NCI-H2107 treated with DMSO at 0.1 percent for 48 hours (cell line): Measurements from ENCODE around the gene MAVS.
A peak's percentile ranks its signal among the peaks of the same experiment; 100 is the strongest.
"Not testable (repeated sequence)": the region's sequence is repeated elsewhere in the genome, so short reads cannot be mapped to it uniquely, and the experiment has no call there.

Experiments
- DNase-seq: peaks from one replicate; lab custom pipeline; 2025; ENCODE audit not compliant: unreplicated experiment; lab: John Stamatoyannopoulos, UW

The MAVS gene

DNA sequence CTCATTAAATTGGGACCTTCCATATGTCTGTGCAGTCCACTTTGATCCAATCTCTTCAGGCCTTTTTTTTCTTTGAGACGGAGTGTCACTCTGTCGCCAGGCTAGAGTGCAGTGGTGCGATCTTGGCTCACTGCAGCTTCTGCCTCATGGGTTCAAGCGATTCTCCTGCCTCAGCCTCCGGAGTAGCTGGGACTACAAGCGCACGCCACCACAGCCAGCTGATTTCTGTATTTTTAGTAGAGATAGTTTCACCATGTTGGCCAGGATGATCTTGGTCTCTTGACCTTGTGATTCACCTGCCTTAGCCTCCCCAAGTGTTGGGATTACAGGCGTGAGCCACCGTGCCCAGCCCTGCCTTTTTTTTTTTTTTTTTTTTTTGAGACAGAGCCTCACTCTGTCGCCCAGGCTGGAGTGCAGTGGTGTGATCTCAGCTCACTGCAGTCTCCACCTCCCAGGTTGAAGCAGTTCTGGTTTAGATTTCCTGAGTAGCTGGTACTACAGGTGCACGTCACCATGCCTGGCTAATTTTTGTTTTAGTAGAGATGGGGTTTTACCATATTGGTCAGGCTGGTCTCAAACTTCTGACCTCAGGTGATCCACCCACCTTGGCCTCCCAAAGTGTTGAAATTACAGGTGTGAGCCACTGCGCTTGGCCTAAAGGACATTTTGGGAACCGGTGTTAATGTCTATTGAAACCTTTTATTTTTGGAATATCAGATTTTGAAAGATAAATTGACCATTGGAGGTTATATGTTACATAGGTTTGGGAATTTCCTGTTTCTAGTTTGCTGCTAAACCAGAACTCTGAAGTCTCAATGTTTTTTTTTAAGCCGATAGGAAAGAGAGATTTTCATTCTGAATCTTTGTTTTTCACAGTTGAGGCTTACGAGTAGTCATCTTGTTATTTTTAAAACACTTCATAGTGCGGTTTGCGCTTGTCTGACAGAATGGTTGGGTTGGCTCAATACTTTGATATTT lies 60.4 kb downstream of the MAVS start:
- not testable (repeated sequence) for DNase-seq

DNA sequence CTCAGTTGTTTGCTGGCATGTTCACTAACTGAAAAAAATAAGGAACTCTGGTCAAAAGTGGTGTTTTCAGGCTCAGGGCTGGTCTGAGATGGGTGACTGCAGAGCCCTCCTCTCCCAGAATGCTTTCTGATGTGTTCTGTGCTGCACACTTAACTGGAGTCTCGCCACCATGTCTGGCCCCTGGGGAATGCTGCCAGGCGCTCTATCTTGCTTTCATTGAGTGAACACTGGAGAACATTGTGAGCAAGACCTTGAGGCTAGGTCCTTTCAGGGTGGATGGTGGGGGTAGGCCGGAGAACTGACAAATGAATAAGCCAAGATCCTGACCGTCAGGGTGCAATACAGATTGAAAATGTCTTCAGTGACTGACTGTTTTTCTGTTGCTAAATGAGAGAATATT lies 62.0 kb downstream of the MAVS start:
- DNase-seq: no peak

DNA sequence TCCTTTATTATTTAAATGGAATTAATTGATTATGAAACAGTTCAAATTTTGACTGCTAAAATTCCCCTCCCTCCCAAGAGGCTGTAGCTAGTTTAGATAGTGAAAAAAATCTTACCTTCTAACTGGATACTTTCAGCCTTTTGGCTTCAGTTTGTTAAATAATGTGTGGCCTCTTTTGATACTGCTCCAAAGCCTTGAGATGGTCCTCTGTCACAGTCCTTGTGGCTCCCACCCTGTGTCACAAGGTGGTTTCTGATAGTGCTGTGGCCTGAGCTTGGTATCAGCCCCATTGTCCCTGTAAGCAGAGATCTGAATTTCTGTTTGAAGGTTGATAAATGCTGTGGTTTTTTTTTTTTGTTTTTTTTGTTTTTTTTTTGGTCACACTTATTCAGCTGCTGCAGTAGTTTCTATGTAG lies 63.3 kb downstream of the MAVS start:
- no peak for DNase-seq

DNA sequence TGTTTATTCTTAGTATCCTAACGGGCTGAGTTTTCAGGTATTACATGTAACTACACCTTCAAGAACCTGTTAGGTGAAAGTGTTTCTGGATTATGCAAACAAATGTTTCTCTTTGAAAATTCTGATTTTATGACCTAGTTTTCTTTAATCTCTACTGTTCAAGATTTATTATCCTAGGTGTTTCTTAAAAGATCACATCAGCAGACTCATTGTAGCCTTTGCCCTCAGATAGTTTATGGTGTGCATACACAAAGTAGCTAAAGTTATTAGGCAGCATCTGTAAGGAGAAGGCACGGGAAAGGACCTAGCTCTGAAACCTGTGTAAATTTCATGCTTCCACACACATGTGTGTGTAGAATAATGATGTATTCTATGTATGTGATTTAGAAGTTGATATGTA lies 64.2 kb downstream of the MAVS start:
- no peak for DNase-seq

DNA sequence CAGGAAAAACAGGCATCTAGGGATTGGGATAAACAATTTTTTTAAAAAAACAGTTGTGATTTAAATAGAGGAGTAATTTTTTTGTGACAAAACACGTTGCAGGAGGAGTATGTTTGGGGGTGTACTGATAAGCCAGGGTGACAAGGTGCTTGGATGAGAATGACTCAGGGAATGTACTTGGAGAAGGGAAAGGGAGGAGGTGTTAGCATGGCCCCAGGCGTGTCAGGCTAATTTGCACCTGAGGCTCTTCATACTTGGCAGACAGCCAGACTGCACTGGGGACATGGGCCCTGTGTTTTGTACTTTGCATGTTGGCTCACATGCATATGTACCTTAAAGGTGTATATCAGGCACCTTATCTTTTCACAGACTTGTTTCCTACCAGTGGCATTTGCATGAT lies 65.3 kb downstream of the MAVS start:
- no peak for DNase-seq

DNA sequence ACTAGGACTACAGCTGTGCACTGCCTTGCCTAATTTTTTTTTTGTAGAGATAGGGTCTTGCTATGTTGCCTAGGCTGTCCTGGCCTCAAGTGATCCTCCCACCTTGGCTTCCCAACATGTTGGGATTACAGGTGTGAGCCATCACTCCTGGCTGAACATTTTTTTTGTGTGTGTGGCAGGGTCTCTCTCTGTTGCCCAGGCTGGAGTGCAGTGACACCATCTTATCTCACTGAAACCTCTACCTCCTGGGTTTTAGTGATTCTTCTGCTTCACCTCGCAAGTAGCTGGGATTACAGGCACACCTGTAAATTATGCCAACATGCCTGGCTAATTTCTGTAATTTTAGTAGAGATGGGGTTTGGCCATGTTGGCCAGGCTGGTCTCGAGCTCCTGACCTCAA lies 67.8 kb downstream of the MAVS start:
- no peak for DNase-seq

DNA sequence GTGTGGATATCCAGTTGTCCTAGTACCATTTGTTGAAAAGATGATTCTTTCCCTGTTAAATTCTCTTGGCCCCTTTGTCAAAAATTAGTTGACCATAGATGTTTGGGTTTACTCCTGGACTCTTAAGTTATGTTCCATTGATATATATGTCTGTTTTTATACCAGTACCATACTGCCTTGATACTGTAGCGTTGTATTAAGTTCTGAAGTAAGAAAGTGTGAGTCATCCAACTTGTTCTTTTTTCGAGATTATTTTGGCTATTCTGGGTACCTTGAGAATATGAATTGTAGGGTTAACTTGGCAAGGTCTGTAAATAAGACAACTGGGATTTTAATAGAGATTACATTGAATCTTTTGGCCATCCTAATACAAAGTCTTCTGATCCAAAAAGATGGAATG lies 69.1 kb downstream of the MAVS start:
- DNase-seq: no peak

DNA sequence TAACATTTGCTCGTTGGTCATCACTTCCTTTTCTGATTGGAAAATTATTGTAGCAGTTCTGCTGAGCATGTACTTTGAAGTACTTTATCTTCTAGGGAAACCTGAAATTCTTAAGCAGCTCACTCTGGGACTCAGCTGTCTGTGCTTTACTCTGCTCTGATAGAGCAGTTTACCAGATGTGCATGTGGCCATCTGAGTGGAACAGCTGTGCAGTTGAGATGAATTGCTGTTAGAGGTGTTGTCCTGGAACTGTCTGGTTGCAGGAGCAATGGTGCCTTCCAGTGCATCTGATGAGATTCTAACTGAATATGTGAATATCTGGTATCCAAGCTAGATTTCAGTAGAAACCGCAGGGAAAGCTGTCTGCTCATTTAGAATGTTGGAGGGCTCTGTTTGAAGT lies 69.7 kb downstream of the MAVS start:
- no peak for DNase-seq

DNA sequence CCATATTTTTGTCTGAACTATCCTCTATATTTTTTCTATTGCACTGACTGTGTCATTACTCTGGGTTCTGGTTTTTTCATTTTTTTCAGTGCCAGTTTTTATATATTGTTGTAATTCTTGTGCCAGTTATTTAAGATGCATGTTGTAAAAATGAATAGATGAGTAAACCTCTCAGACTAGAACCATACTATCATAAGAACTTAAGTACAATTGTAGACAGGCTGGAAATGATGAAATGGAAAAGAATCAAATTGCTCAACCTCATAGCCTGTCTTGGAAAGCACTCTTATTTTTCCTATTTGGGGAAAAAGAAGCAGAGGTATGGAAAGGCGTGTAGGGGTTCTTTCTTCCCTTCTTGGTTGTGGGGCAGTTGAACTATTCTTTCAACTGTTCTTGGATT lies 72.7 kb downstream of the MAVS start:
- DNase-seq: no peak

DNA sequence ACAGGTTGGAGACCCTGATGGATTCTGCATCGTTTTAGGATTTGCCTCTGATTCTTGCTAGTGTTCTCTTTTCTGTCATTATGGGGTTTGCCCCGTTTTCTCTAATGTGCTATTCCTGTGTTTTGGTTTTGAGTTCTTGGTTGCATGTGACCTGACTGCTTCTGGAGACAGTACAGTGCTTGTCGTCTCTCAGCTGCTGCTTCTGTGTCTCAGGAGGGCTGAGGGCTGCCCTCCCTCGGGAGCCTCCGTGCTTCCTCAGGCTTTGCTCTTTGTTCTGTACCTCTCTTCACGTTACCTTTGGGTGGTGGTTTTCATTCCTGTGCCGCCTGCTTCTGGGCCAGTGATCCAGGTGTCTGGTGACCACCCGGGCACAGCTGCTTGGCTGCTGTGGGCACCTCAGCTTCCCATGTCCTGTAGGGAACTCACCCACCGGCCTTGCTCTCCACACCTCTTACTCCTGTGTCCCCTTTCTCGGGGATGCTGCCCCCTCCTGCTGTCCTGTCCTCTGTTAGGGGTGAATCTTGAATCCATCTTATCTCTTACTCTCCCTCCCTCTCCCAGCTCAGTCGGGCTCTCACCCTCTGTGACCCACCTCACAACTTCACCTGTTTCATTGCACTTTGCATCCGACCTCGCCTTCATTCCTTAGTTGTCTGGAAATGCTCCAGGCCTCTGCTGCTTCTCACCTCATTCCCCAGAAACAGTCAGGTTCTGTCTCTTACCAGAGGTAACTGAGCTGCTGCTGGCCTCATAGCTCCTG lies 75.8 kb downstream of the MAVS start:
- peak; percentile 17 for DNase-seq

DNA sequence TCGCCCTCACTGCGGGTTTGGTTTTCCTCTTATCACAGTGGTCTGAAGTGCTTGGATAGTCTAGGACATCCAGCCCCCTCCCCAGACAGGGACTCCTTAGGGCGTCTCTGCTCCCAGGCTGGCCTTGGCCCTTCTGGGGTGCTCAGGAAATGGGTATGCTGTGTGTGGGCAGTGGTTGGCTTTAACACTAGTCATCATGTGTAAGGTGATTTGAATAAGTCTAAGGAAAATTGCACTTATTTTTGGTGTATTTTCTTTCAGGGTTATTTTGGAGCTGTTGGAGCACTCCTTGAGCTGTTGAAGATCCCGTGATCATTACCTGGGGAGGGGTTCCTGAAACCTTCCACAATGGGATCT lies 76.3 kb downstream of the MAVS start:
- no peak for DNase-seq

DNA sequence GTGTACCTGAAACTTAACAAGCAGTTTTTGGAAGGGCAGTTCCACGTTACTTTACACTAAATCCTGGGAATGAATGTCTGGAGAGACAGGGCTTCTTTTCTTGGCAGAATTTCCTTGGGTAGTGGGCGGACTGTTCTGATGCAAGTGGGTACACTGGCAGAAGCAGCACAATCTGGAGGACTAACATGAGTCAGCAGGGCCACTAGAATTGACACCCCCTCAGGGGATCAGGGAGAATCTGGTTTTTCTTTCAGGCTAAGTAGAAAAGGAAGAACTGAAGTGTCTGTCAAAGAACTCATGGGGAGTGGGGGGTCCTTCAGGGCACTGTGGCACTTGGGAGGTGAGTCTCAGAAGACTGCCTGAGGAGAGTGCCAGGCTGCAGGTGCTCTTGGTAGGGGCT lies 77.2 kb downstream of the MAVS start:
- no peak for DNase-seq

DNA sequence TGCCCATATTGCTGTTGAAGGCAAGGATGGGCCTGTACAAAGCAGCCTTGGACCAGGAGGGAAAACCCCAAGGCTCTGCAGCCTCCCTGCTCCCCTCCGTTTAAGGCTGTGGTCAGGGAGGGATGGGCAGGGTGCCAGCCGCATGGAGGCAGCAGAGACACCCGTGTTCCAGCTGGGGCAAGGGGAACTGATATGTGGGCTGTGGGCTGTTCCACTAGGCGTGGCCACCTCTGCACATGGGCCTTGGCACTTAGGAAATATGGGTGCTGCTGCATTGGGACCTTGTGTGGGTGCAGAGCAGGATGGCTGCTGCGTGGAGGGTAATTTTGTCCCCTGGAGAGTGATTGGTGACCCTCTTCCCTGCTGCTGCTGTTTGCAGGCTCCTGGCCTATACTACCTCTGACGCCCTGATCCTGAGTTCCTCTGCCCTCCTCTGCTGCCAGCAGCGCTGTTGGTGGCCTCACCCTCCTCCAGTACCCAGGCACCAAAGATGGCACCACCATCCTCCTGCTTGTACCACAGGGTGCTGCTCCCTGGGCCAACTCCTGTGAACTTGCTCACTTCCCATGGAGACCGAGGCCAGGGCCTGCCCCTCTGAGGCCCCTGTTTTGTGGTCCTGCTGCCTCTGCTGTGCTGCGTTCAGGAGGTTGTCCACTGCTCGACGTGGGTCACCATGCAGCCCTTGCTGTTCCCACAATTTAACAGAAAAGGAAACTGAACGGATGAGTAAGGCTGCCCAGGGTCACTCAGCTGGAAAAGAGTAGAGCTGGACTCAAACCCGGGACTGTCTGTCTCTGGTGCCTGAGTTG lies 77.9 kb downstream of the MAVS start:
- DNase-seq: no peak

DNA sequence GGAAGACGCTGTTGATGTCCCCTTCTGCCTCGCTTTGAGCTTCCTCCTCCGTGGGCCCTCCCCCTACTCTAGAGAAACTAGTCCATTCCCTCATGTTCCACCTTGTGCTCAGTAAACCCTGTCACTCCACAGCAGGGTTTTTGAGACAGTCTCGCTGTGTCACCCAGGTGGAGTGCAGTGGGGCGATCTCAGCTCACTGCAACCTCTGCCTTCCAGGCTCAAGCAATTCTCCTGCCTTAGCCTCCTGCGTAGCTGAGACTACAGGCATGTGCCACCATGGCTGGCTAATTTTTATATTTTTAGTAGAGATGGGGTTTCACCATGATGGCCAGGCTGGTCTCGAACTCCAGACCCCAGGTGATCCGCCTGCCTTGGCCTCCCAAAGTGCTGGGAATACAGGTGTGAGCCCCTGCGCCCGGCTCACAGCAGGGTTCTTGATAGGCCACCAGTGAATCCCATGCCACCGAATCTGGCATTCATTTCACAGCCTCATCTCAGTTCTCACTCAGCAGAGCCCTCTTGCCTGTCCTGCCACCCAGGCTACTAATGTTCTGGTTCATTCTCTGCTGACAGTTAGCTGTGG lies 78.6 kb downstream of the MAVS start:
- no peak for DNase-seq
